CD4-positive, alpha-beta T cell treated with Interleukin-1 beta for 1 hour (primary cell): ENCODE data around the gene APC2.
A peak's percentile ranks its signal among the peaks of the same experiment; 100 is the strongest.

Source experiments
- DNase-seq, 2 donors: peaks; one replicate each; pipeline ENCODE4 v3.0.0-alpha.2; 2020 to 2022

APC2 gene

GRCh38 chr19:1429750-1430149 lies 20.2 kb upstream of the APC2 start:
- no peak for DNase-seq

- DNase-seq, result no peak
Measured at GRCh38 chr19:1430246-1430645, 19.7 kb upstream of the APC2 start.

GRCh38 chr19:1431759-1432506 lies 18.0 kb upstream of the APC2 start:
- DNase-seq, result no peak

- DNase-seq, result no peak
Measured at GRCh38 chr19:1432507-1432887, 17.4 kb upstream of the APC2 start.

GRCh38 chr19:1433119-1434039 lies 16.5 kb upstream of the APC2 start:
- DNase-seq, result no peak

GRCh38 chr19:1434040-1434366 lies 15.9 kb upstream of the APC2 start:
- no peak for DNase-seq

- DNase-seq, result no peak
Measured at GRCh38 chr19:1434577-1435060, 15.3 kb upstream of the APC2 start.

- DNase-seq, result no peak
Measured at GRCh38 chr19:1435378-1435989, 14.4 kb upstream of the APC2 start.

GRCh38 chr19:1437609-1438008 lies 12.3 kb upstream of the APC2 start:
- no peak for DNase-seq

GRCh38 chr19:1438035-1438932 lies 11.6 kb upstream of the APC2 start, which contains the start of gene RPS15:
TSS of gene RPS15 (plus strand) at chr19:1438396. CDS start at chr19:1438426, 30 bp downstream.
- DNase-seq, result peak; percentile 95 to 96

GRCh38 chr19:1438933-1439354 lies 11.0 kb upstream of the APC2 start:
- DNase-seq, result no peak

- DNase-seq, result peak in 1 of 2 donors; percentile 27
Measured at GRCh38 chr19:1439525-1440417, 10.2 kb upstream of the APC2 start.

GRCh38 chr19:1440418-1440801 lies 9.5 kb upstream of the APC2 start:
- DNase-seq, result no peak

GRCh38 chr19:1441022-1441426 lies 8.9 kb upstream of the APC2 start:
- no peak for DNase-seq

- no peak for DNase-seq
Measured at GRCh38 chr19:1441677-1442438, 8.1 kb upstream of the APC2 start.

GRCh38 chr19:1445185-1445931 lies 4.6 kb upstream of the APC2 start:
- peak; percentile 74 to 82 for DNase-seq

- DNase-seq, result no peak
Measured at GRCh38 chr19:1445932-1446712, 3.8 kb upstream of the APC2 start.

- DNase-seq, result no peak
Measured at GRCh38 chr19:1446713-1447481, 3.0 kb upstream of the APC2 start.
